ENCODE measurements around the gene PRCP. TPM values are rescaled to one million over a fixed set of nuclear protein-coding genes. Genes with fewer than 3 reads are reported as not detected.

The PRCP gene
- total RNA-seq, 2 donors from 2014 or later, result 46.8 to 55.9 TPM

GRCh38 chr11:82811369-82811768 is 88.9 kb downstream of the PRCP start:
- H3K27ac ChIP-seq, result no peak overlapping the region
- H3K27me3 ChIP-seq (replicated peaks; ENCODE audit: insufficient read depth), result no peaks in the 10 kb centered on the region
- H3K4me1 ChIP-seq (ENCODE audit: control insufficient read depth in 1 of 2, low read depth in 2 of 2), result no peaks in the 10 kb centered on the region
- H3K4me3 ChIP-seq, result no peak overlapping the region
- no peaks in the 10 kb centered on the region for H3K36me3 ChIP-seq
- ATAC-seq (ENCODE audit: insufficient number of reproducible peaks, low FRiP score, low read depth), result no peak
- no peak for DNase-seq (ENCODE audit: low spot score)
- TF ChIP-seq CTCF (IDR thresholded peaks at IDR 0.05), result no peak
- H3K9me3 ChIP-seq, result no peaks in the 10 kb centered on the region

DNA sequence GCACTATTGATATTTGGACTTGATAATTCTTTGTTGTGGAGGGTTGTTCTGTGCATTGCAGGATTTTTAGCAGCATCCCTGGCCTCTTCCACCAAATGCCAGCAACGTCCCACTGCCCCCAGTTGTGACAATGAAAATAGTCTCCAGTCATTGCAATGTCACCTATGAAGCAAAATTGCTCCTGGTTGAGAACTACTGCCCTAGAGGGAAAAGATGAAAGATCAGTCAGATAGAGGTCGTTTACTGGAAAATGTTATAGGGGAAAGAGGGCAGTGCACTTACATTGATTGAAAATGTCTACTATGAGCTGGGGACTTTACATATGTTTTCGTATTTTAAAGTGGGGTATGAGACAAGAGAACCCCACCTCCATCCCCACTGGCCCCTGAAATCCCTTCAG is 89.5 kb downstream of the PRCP start:
- no peaks in the 10 kb centered on the region for H3K4me1 ChIP-seq (ENCODE audit: control insufficient read depth in 1 of 2, low read depth in 2 of 2)
- H3K4me3 ChIP-seq, result no peak overlapping the region
- no peaks in the 10 kb centered on the region for H3K27me3 ChIP-seq (replicated peaks; ENCODE audit: insufficient read depth)
- H3K9me3 ChIP-seq, result no peaks in the 10 kb centered on the region
- DNase-seq (ENCODE audit: low spot score) (no peak), ATAC-seq (ENCODE audit: insufficient number of reproducible peaks, low FRiP score, low read depth) (no peak)
- no peak for TF ChIP-seq CTCF (IDR thresholded peaks at IDR 0.05)
- H3K27ac ChIP-seq, result no peak overlapping the region
- H3K36me3 ChIP-seq, result no peaks in the 10 kb centered on the region

DNA sequence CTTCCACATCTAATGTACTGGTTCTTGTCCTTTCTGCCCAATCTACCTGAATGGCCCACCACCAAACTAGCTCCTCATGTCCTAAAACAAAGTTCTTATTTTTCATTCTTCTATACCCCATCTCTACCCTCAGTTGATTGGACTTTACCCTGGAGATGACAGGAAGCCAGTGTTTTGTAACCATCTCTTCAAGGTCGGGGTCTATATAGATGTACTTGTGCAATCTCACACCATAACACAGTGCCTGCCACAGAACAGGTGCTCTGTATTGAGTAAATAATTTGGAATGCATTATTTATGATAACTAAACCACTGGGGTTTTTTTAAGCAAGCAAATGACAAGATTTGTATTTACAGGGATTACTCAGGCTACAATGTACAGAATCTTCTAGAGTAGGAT is 89.9 kb downstream of the PRCP start:
- Histone ChIP-seq H3K27ac (no peak overlapping the region), H3K9me3 (no peaks in the 10 kb centered on the region), H3K27me3 (replicated peaks; ENCODE audit: insufficient read depth) (no peaks in the 10 kb centered on the region), H3K4me1 (ENCODE audit: control insufficient read depth in 1 of 2, low read depth in 2 of 2) (no peaks in the 10 kb centered on the region), H3K36me3 (no peaks in the 10 kb centered on the region), H3K4me3 (no peak overlapping the region)
- DNase-seq (ENCODE audit: low spot score), result no peak
- no peak for TF ChIP-seq CTCF (IDR thresholded peaks at IDR 0.05)
- ATAC-seq (ENCODE audit: insufficient number of reproducible peaks, low FRiP score, low read depth), result no peak

GRCh38 chr11:82807646-82808045 is 92.6 kb downstream of the PRCP start:
- no peak for ATAC-seq (ENCODE audit: insufficient number of reproducible peaks, low FRiP score, low read depth)
- no peaks in the 10 kb centered on the region for H3K9me3 ChIP-seq
- no peak overlapping the region for H3K4me3 ChIP-seq
- no peaks in the 10 kb centered on the region for H3K36me3 ChIP-seq
- no peak overlapping the region for H3K27ac ChIP-seq
- TF ChIP-seq CTCF (IDR thresholded peaks at IDR 0.05), result no peak
- no peak for DNase-seq (ENCODE audit: low spot score)
- H3K27me3 ChIP-seq (replicated peaks; ENCODE audit: insufficient read depth), result no peaks in the 10 kb centered on the region
- H3K4me1 ChIP-seq (ENCODE audit: control insufficient read depth in 1 of 2, low read depth in 2 of 2), result peaks cover 0 to 4% of the 10 kb centered on the region in 2 donors

DNA sequence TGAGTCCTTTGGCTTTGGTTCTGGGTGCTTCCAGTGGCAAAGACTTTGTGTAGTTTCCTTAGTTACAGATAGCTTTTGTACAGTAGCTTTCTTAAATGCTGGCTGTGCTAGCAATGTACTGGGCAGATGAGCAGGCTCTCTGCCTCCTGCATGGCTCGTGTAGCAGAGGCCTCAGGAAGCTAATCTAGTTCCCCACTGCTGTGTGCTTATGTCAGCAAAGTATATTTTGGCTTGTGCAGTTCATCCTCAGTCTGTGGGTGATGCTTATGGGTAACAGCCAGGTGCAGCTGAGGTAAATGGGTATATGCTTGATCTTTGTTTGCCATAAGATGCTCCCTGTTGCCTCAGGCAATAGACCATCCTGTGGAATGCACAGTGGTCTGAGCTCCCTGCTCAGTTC is 97.5 kb downstream of the PRCP start:
- no peak overlapping the region for H3K27ac ChIP-seq
- H3K9me3 ChIP-seq, result no peaks in the 10 kb centered on the region
- peaks cover 0 to 8% of the 10 kb centered on the region in 2 donors for H3K4me1 ChIP-seq (ENCODE audit: control insufficient read depth in 1 of 2, low read depth in 2 of 2)
- no peak for ATAC-seq (ENCODE audit: insufficient number of reproducible peaks, low FRiP score, low read depth)
- TF ChIP-seq CTCF (IDR thresholded peaks at IDR 0.05), result no peak
- no peaks in the 10 kb centered on the region for H3K36me3 ChIP-seq
- no peak overlapping the region for H3K4me3 ChIP-seq
- H3K27me3 ChIP-seq (replicated peaks; ENCODE audit: insufficient read depth), result no peaks in the 10 kb centered on the region
- no peak for DNase-seq (ENCODE audit: low spot score)

Measured in thoracic aorta (tissue), 2 donors.